PFSK-1 (cell line): ENCODE data around the gene GRID1.

Experiments
- POLR2AphosphoS5 ChIP-seq: IDR thresholded peaks from 2 replicates; pipeline ENCODE4 v1.6.1; 2012; ENCODE audit warnings: low read depth, mild to moderate bottlenecking, control low read depth, low read length, moderate library complexity
- SIN3A ChIP-seq: IDR thresholded peaks from 2 replicates; pipeline ENCODE4 v1.6.1; 2012; ENCODE audit warnings: mild to moderate bottlenecking, low read length, moderate library complexity, borderline replicate concordance; ENCODE audit not compliant: insufficient read depth
- TAF1 ChIP-seq: IDR thresholded peaks from 2 replicates; pipeline ENCODE4 v1.6.1; 2012; ENCODE audit warnings: low read length, control low read depth, borderline replicate concordance; ENCODE audit not compliant: insufficient read depth
- TF ChIP-seq, protein P1 (sequence below), 2 experiments: IDR thresholded peaks; 2 replicates each; pipeline versions ENCODE4 v1.6.1 to v1.8.0; 2011 to 2012; ENCODE audit warnings: low read depth in 2 of 2, low read length in 2 of 2, control low read depth in 1 of 2, inconsistent platforms in 1 of 2, mild to moderate bottlenecking in 1 of 2, moderate library complexity in 1 of 2; ENCODE audit not compliant: insufficient read depth in 1 of 2

DNA sequence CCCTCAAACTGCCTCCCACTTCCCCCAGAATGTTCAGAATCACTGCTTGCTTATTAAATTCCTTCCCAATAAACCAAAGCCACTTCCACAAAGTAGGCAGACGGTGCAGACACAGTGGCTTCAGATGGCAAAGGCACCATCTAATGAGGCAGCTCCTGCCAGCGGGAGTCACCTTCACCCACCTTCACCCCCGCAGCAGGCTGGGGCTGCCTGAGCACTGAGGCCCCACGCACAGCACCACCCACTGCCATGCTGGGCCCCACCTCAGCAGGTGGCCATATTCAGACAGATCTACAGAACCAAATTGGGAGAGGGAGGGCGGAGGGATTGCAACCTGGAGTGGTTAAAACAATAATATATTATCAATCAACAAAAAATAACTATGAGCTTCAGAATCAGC, 118.5 kb downstream of the GRID1 start:
- TF ChIP-seq, protein P1, sequence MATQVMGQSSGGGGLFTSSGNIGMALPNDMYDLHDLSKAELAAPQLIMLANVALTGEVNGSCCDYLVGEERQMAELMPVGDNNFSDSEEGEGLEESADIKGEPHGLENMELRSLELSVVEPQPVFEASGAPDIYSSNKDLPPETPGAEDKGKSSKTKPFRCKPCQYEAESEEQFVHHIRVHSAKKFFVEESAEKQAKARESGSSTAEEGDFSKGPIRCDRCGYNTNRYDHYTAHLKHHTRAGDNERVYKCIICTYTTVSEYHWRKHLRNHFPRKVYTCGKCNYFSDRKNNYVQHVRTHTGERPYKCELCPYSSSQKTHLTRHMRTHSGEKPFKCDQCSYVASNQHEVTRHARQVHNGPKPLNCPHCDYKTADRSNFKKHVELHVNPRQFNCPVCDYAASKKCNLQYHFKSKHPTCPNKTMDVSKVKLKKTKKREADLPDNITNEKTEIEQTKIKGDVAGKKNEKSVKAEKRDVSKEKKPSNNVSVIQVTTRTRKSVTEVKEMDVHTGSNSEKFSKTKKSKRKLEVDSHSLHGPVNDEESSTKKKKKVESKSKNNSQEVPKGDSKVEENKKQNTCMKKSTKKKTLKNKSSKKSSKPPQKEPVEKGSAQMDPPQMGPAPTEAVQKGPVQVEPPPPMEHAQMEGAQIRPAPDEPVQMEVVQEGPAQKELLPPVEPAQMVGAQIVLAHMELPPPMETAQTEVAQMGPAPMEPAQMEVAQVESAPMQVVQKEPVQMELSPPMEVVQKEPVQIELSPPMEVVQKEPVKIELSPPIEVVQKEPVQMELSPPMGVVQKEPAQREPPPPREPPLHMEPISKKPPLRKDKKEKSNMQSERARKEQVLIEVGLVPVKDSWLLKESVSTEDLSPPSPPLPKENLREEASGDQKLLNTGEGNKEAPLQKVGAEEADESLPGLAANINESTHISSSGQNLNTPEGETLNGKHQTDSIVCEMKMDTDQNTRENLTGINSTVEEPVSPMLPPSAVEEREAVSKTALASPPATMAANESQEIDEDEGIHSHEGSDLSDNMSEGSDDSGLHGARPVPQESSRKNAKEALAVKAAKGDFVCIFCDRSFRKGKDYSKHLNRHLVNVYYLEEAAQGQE (IDR thresholded peaks at IDR 0.05; ENCODE audit: insufficient read depth in 1 of 2, low read depth in 2 of 2, low read length in 2 of 2) = no peak
- no peak for TF ChIP-seq TAF1
- TF ChIP-seq POLR2AphosphoS5 = no peak
- no peak for TF ChIP-seq SIN3A
